Medulla oblongata (tissue), 1 donor: ENCODE results near the gene DAAM2.

Experiments used
- DNase-seq: peaks from one replicate; pipeline ENCODE4 v3.0.0-alpha.2; 2015; ENCODE audit errors: extremely low spot score

DAAM2 gene

GRCh38 chr6:39886871-39887270 is 94.7 kb downstream of the DAAM2 start:
- DNase-seq = no peak

- DNase-seq = peak; percentile 91
Observed at GRCh38 chr6:39887692-39888450, 95.7 kb downstream of the DAAM2 start.

GRCh38 chr6:39889229-39889628 is 97.1 kb downstream of the DAAM2 start:
- DNase-seq = no peak

GRCh38 chr6:39891353-39891752 is 99.2 kb downstream of the DAAM2 start:
- no peak for DNase-seq

GRCh38 chr6:39891976-39892375 is 99.8 kb downstream of the DAAM2 start:
- DNase-seq = no peak

GRCh38 chr6:39892490-39893129 is 100.4 kb downstream of the DAAM2 start:
- DNase-seq = peak; percentile 77

- DNase-seq = no peak
Observed at GRCh38 chr6:39893286-39893685, 101.1 kb downstream of the DAAM2 start.

GRCh38 chr6:39896701-39897100 is 104.5 kb downstream of the DAAM2 start:
- no peak for DNase-seq

- DNase-seq = no peak
Observed at GRCh38 chr6:39897698-39898097, 105.5 kb downstream of the DAAM2 start.

- no peak for DNase-seq
Observed at GRCh38 chr6:39898625-39899024, 106.4 kb downstream of the DAAM2 start.

GRCh38 chr6:39899554-39900295 is 107.5 kb downstream of the DAAM2 start:
- no peak for DNase-seq

GRCh38 chr6:39901116-39901655 is 109.0 kb downstream of the DAAM2 start:
- no peak for DNase-seq

- no peak for DNase-seq
Observed at GRCh38 chr6:39901670-39902069, 109.5 kb downstream of the DAAM2 start.

- no peak for DNase-seq
Observed at GRCh38 chr6:39902136-39902535, 110.0 kb downstream of the DAAM2 start.

GRCh38 chr6:39902786-39903465 is 110.8 kb downstream of the DAAM2 start:
- no peak for DNase-seq

- no peak for DNase-seq
Observed at GRCh38 chr6:39903656-39904055, 111.5 kb downstream of the DAAM2 start.

GRCh38 chr6:39904946-39905639 is 112.9 kb downstream of the DAAM2 start:
- no peak for DNase-seq

GRCh38 chr6:39905640-39905975 is 113.4 kb downstream of the DAAM2 start:
- no peak for DNase-seq

- no peak for DNase-seq
Observed at GRCh38 chr6:39906318-39906761, 114.2 kb downstream of the DAAM2 start.

- DNase-seq = no peak
Observed at GRCh38 chr6:39907871-39908575, 115.8 kb downstream of the DAAM2 start.
